Amniotic stem cell (primary cell): Measurements from ENCODE around the gene OGDHL.

Source experiments
- DNase-seq: peaks from one replicate; lab custom pipeline; 2025; lab: John Stamatoyannopoulos, UW

The OGDHL gene

DNA sequence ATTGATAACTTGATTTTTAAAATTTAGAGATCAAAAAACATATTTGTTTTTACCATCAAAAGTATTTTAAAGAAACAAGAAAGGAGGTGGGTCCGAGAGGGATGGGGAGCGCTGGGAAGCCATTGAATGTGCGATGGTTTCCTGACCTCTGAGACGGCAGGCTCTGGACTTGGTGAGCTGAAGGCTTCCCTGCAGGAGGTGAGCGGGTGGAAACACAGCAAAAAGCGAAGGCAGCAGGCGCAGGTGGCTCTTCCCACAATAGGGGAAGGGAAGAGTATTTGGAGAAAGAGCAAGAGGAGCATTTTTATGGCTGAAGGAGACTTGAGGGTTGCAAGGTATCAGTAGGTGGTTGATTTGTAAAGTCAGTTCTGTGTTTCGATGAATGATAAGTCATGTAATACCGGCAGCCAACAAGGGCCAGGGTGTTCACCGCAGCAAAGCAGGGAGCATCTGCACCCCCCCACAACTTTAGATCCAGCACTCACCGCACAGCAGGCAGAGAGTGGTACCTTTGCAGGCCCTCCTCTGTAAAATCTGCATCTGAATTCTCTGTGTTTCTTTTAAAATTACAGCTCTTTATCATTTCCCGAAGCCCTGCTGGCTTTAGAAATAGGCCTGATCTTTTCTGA is 72.1 kb downstream of the OGDHL start:
- DNase-seq, result no peak

GRCh38 chr10:49688920-49689319 is 73.2 kb downstream of the OGDHL start:
- DNase-seq, result no peak

- no peak for DNase-seq
Observed at GRCh38 chr10:49688261-49688846, 73.8 kb downstream of the OGDHL start.

DNA sequence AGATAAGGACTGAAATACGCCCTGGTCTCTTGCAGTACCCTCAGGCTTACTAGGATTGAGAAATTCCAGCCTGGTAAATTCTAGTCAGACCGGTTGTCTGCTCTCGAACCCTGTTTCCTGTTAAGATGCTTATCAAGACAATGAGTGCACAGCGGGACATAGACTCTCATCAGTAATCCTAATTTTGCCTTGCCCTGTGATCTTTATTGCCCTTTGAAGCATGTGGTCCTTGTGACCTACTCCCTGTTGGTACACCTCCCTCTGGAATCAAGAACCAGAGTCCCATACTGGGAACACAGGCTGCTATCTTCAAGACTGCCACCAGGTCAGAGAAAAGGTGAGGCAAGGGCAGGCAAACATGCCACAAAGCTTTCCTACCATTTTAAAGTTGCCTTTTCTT is 75.5 kb downstream of the OGDHL start:
- DNase-seq, result no peak
